HG02943 (cell line): Measurements from ENCODE around the gene ADAM30.
"Not testable (repeated sequence)": the region's sequence is repeated elsewhere in the genome, so short reads cannot be mapped to it uniquely, and the experiment has no call there.

Experiments used
- ATAC-seq: cut with Tn5 transposase; IDR thresholded peaks from one replicate; pipeline ENCODE4 v1.9.1; 2021; ENCODE audit warnings: mild to moderate bottlenecking, low read depth, moderate library complexity; ENCODE audit not compliant: unreplicated experiment

ADAM30 gene

DNA sequence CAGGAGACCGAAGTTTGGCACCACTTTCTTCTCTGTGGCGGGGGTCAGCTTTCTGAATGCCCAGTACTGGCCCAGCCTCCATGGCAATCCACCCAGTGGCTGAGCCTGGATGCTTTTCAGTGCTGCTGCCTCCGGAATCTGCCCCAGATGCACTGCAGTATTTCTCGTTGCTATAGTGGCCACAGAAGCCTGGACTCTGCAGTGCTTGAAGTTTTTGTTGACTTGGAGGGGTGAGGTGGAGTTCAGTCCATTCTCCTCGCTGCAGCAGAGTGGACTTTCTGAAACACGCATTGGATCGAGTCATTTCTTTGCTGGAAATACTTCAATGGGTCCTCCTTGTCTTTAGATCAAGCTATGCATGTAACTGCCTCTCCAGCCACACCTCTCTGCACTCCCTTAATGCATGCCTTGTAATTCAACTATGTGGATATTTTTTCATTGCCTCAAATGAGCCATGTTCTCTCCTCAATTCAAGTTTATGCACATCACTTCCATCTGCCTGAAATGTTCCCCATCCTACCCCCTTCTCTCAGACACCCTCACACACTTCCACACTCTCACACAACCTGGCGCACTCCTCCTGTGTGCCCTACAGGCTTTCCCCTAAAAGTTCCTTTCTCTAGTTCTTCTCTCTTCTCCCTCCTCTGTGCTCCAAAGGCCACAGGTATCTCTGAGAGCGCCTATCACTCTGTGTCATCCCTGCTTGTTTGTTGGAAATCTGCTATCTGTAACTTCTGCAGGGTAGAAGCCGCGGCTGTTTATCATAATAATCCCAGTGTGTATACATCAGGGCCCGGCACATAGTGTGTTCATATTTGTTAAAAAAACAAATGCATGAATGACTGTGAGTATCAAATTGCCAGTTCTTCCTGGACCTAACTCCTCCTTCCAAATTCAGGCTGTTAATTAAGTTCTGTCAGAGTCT is 16.5 kb downstream of the ADAM30 start:
- no peak for ATAC-seq

GRCh38 chr1:119878171-119878570 is 18.1 kb downstream of the ADAM30 start:
- no peak for ATAC-seq

- ATAC-seq: no peak
These were observed 22.1 kb downstream of the ADAM30 start for GRCh38 chr1:119874186-119874585.

DNA sequence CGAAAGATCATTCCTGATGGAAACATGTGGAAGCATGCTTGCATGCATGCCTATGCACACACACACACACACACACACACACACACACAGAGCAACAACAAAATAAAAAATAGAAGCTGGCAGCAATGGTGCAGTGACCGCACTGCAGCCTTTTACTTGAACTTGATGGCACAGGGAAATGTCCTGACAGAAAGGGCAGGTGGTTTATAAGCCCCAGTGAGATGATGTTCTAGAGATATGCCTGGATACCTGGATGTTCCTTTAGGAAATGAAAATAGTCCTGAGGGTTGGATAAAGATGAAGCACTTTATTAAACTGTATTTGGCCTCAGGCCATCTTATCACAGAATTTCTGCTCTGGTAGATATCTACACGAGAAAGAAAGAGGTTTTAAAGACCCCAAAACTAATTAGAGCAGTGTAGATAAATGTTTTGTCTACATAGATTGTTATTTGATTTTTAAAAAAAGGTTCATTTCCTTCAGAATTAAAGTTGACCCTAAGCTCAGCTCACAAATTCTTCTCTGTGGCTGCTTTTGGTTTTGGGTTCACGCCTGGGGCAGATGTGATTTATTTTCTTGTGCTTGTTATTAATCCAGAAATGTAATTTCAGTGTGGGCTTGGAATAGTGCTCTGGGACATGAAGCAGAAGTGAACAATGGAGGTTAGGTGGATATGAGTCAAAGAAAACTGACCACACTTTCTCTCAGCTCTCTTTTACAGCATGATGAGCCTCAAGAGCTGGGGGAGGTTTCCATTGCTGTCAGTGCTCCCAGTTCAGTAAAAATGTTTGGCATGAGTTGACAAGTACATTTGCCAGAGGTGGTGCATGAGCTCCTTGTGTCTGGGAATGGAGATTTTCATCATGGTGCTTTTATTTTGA is 22.9 kb downstream of the ADAM30 start:
- no peak for ATAC-seq

GRCh38 chr1:119871881-119872280 is 24.4 kb downstream of the ADAM30 start:
- no peak for ATAC-seq

- no peak for ATAC-seq
These were observed 25.3 kb downstream of the ADAM30 start for GRCh38 chr1:119870917-119871596.

- no peak for ATAC-seq
These were observed 26.3 kb downstream of the ADAM30 start for GRCh38 chr1:119869995-119870394.

- ATAC-seq: no peak
These were observed 28.1 kb downstream of the ADAM30 start for GRCh38 chr1:119868176-119868575.

- ATAC-seq: no peak
These were observed 29.9 kb downstream of the ADAM30 start for GRCh38 chr1:119866451-119866850.

DNA sequence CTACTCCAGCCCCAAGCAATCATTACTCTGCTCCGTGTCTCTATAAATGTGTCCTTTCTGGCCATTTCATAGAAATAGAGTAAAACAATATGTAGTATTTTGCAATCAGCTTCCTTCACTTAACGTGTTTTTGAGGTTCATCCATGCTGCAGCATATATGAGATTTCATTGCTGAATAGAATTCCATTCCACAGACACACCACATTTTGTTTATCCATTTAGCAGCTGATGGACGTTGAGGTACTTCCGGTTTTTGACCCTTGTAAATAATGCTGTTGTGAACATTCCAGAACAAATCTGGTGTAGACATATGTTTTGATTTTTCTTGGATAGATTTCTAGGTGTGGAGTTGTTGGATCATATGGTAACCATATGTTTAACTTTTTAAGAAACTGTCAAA is 30.7 kb downstream of the ADAM30 start:
- no peak for ATAC-seq

- no peak for ATAC-seq
These were observed 34.0 kb downstream of the ADAM30 start for GRCh38 chr1:119862276-119862675.

DNA sequence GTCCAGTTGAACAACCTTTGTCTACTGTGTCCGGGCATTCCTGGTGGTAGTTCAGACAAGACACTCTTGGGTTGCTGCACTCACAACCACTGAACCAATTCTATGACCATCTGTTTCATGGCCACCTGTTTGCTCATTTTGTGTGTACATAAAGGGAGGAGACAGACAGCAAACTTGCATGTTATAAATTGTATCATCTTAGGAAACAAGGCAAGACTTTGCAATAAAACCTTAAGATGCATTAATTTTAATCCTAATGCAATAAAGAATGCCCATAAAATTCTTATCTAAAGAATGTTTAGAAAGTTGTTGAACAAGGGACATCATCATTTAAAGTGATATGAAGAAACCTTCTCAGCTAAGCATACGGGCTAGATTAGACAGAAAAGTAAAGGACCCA is 34.8 kb downstream of the ADAM30 start:
- ATAC-seq: no peak

DNA sequence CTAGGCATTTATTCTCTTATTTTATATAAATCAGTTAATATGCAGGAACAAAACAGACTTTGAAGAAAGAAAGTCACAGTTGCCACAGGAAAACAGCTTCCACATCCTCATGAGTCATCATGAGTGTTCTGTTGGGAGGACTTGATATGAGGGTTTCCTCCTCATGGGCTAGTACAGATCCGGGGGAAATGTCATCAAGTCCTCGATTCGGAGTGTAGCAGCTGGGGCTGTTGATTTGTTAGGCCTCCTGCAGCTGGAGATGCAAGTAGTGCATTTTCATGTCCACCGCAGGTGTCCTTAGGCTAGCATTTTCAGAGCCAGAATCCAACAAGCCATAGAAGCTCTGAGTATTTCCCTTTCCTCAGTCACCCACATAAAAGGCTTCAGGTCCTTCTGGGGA is 36.7 kb downstream of the ADAM30 start:
- ATAC-seq: no peak

GRCh38 chr1:119858556-119859214 is 37.6 kb downstream of the ADAM30 start:
- ATAC-seq: not testable (repeated sequence)

DNA sequence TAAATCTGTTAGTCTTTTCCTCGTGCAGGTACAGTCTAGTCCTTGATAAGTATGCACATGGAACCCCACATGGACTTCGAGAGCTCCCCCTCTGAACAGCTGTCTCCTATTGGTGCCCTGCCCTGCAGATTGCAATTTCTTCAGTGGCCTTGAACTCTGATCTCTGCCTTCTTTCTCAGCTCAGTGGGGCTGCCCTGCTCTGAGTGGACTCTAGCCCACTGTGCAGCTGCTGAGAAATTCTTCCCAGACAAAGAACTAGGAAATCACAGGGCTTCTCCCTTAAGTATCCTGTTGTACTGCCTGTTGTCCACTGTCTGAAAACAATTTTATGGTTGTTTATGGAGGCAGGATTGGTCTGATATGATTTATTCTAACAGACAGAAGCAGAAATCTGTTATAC is 38.2 kb downstream of the ADAM30 start:
- ATAC-seq: no peak

GRCh38 chr1:119853155-119853554 is 43.2 kb downstream of the ADAM30 start:
- no peak for ATAC-seq

- not testable (repeated sequence) for ATAC-seq
These were observed 52.1 kb downstream of the ADAM30 start for GRCh38 chr1:119844206-119844605.
